Measurements from ENCODE around the gene OR2AP1.

The OR2AP1 gene

DNA sequence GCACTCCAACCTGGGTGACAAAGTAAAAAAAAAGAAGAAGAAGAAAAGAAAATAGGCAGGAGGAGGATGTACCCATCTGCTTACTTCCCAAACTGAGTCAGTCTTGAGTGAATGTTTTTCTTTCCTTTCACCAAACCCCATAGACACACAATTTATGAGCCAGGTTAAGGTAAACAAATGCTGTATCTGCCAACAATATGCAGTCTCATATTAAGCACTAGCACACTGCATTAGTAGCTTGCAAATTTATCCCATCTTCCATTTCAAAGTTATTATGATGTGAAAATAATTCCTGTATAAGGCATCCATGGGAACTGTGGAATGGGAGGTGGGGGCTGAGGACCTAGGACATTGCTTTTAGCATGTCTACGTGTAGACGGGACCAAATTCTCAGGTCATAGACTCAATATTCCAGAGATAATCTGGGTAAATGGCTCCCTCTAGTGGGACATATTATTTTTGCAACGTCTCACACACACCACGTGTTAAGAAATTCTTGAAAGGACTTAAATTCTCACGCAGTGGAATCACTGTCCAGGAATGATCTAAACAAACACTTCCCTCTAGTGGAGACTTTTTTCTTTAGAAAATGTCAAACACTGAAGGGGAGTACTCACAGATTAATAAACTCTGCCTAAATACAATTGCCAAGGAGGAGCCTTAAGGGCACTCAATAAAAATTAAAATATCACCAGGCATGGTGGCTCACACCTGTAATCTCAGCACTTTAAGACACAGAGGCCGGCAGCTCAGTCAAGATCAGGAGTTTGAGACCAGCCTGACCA, 47.3 kb downstream of the OR2AP1 start:
- DNase-seq (ENCODE audit: low read depth, low spot score), result peak; percentile 78
- TF ChIP-seq, protein P1, sequence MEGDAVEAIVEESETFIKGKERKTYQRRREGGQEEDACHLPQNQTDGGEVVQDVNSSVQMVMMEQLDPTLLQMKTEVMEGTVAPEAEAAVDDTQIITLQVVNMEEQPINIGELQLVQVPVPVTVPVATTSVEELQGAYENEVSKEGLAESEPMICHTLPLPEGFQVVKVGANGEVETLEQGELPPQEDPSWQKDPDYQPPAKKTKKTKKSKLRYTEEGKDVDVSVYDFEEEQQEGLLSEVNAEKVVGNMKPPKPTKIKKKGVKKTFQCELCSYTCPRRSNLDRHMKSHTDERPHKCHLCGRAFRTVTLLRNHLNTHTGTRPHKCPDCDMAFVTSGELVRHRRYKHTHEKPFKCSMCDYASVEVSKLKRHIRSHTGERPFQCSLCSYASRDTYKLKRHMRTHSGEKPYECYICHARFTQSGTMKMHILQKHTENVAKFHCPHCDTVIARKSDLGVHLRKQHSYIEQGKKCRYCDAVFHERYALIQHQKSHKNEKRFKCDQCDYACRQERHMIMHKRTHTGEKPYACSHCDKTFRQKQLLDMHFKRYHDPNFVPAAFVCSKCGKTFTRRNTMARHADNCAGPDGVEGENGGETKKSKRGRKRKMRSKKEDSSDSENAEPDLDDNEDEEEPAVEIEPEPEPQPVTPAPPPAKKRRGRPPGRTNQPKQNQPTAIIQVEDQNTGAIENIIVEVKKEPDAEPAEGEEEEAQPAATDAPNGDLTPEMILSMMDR (IDR thresholded peaks at IDR 0.05; ENCODE audit: insufficient read depth, low read length, missing control alignments), result peak; percentile 38
- CTCF ChIA-PET, result interaction anchor here (0.6 to 8.0 kb wide), 14 partner anchors 9 to 627 kb away, joined by 3 to 107 read pairs (median 7); no protein-coding TSS in a partner anchor
- H3K4me3 ChIP-seq (ENCODE audit: low read depth, low read length), result no peak overlapping the region
- POLR2A ChIA-PET, result no interaction called here

DNA sequence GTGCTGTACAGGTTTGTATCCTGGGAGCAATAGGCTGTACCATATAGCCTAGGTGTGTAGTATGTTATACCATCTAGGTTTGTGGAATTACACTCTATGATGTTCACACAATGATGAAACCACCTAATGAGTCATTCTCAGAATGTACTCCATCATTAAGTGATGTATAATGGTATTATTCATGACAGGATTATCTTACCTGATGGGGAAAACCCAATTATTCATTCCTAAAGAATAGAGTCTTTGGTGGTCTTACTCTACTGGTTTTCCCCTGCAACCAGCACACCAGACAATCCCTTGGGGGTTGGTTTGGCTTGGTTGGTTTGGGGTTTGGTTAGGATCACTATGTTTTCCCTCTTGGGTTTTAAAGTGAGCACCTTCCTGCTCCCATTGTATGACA, 51.8 kb downstream of the OR2AP1 start:
- CTCF ChIA-PET, result no interaction called here
- no peak for DNase-seq (ENCODE audit: low read depth, low spot score)

More for the DNA sequence above, 51.8 kb downstream of the OR2AP1 start:
- no peak overlapping the region for H3K4me3 ChIP-seq (ENCODE audit: low read depth, low read length)
- TF ChIP-seq, protein P1 (IDR thresholded peaks at IDR 0.05; ENCODE audit: insufficient read depth, low read length, missing control alignments), result no peak
- POLR2A ChIA-PET, result no interaction called here

Measured in AG04449 (cell line).